GM12874 (cell line): Measurements from ENCODE around the gene SLC22A17.

Experiments
- CTCF ChIP-seq: IDR thresholded peaks from 2 replicates; pipeline ENCODE4 v1.5.1; 2011; ENCODE audit warnings: low read depth, mild to moderate bottlenecking, control low read depth, low read length, moderate library complexity; ENCODE audit not compliant: insufficient read depth

SLC22A17 gene

DNA sequence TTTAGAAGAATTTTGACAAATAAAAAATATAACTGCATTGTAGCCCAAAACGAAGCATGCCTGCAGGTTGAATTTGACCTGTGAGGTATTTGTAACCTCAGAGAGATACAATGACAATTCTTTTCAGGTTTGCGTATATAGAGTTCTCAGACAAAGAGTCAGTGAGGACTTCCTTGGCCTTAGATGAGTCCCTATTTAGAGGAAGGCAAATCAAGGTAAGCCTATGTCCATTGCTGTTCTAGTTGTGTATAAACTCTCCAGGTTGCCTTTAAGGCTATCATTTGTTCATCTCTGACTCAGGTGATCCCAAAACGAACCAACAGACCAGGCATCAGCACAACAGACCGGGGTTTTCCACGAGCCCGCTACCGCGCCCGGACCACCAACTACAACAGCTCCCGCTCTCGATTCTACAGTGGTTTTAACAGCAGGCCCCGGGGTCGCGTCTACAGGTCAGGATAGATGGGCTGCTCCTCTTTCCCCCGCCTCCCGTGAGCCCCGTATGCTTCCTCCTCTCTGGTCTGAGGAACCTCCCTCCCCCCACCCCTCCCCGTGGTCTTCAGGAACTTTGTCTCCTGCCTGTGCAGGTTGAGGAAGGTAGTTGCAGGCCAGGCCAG, 28.7 kb downstream of the SLC22A17 start:
- TF ChIP-seq CTCF: no peak

DNA sequence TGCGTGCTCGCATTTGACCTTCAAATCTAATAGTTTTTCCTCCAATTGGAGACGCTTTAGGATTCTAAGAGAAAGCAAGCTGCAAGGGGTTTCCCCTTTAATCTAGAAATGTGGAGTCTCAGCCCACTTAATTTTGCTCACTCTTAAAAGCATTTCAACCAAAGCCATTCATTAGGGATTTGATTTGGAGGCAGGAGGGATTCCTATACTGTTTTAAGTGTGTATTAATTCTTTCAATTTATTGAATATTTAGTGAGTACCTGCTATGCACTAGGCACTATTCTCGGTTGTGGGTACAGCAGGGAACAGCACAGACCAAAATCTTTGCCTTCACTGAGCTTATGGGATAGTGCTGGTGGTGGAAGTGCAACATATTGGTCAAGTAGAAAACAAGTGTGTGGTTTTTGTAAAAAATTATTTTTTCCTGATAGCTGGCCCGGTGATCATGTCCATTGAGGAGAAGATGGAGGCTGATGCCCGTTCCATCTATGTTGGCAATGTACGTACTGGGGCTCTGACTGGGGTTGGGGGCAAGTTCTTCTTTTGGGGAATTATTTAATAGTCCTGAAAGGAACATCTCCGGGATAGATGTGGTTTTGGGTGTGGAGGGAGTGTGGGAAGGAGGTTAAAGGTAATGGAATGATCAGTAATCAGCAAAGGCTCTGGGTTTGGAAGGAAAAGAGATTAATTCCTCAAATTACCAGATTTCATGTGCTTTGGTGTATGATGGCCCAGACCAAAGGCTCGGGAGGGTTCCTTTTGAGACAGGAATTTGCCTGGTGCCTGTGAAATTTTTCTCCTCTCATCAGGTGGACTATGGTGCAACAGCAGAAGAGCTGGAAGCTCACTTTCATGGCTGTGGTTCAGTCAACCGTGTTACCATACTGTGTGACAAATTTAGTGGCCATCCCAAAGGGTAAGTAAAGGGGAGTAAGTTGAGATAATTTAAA, 29.8 kb downstream of the SLC22A17 start:
- no peak for TF ChIP-seq CTCF

GRCh38 chr14:23321572-23322547, 30.8 kb downstream of the SLC22A17 start:
- no peak for TF ChIP-seq CTCF

DNA sequence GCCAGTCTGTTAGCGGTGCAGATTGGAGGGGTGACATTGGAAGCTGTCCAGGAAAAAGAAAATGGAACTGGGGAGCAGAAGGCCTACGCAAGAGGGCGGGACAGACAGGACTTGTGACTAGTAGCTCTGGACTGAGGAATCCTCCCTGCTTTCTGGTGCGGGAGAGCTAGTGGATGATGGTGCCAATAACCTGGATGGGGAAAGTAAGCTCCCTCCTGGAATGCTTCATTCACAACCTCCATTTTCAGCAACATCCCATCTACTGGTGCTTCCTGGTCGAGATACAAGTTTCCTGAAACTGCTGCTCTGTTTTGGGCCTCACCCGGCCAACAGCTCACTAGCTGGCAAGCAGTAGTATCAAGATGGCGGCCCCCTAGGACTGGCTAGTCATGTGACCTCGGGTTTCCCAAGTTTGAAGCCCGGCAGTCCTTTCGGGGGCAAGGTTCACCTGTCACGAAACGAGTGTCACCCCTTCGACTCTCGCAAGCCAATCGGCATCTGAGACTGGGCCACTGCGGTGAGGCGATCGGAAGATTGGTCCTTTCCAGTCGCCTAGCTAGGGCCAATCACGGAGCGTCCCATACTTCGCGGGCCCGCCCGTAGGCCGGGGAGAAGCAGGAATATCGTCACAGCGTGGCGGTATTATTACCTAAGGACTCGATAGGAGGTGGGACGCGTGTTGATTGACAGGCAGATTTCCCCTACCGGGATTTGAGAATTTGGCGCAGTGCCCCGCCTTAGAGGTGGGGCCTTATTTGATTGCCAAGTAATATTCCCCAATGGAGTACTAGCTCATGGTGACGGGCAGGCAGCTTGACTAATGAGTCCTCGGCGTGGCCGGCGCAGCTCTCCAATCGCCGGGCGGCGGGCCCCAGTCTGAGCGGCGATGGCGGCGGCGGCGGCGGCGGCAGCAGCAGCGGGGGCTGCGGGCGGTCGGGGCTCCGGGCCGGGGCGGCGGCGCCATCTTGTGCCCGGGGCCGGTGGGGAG, 31.8 kb downstream of the SLC22A17 start, which contains the start of gene PABPN1:
PABPN1 (plus strand) TSS at position 874 of the 988 bp plus-strand sequence; CDS start at position 887, 13 bp downstream.
- no peak for TF ChIP-seq CTCF

DNA sequence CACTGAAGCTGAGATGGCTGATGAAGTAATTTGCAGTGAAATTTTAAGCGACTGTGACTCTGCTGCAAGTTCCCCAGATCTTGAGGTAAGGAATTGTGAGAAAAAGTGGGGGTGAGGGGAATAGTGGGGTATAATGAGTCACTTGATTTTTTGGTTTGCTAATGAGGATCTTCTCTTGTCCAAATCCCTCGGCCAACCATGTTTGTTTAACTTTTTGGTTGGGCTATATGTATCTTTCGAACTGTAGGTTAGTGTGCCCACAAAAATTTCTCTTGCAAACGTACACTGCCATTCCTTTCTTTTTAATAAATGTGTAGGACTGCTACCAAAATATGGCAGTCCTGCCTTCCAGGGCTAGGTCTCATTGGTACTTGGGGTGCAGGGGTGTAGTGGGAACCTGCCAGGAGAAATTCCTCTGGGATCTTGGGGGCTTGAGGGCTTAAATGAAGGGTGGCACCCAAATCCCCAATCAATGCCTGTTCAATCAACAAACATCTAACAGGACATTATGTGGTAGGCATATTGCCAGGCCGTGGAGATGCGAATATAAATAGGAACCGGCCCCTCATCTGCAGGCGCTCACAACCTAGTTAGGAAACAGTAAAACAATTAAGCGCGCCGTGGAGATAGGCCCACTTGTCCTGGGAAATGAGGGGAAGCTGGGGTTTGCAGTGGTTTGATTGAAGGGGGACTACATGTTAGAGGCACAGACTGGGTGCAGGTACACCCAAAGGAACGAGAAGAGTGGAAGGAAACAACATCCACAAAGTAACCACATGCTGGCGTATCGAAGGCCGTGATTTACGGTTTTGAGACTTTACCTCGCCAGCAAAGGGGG, 32.7 kb downstream of the SLC22A17 start:
- TF ChIP-seq CTCF: no peak

DNA sequence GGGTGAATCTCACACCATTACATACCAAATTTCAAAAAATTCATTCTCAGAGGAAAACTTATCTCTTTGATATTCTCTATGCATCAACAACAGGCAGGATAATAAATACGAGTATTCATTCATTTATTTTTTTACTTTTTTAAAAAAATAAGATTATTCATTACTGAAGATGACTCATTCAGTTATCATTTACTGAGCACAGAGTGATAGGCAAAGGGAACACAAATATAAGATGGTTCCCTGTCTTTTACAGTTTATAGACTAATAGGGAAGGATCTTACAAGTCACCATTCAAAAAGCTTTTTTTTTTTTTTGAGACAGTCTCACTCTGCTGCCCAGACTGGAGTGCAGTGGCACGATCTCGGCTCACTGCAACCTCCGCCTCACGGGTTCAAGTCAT, 36.4 kb downstream of the SLC22A17 start:
- TF ChIP-seq CTCF: no peak
